Stimulated activated naive CD8-positive, alpha-beta T cell treated with anti-CD3 and anti-CD28 coated beads, Interleukin-15, Interleukin-2, amounts not matched to agents 100 U/mL and 50 U/mL, for 24 hours (primary cell): Measurements from ENCODE around the gene TRIM48.
"Not testable (repeated sequence)": the region's sequence is repeated elsewhere in the genome, so short reads cannot be mapped to it uniquely, and the experiment has no call there.

Experiments
- ATAC-seq: fragments of 150-1000 bp; cut with Tn5 transposase; one replicate; pipeline ENCODE4 v1.10.0; 2021
- DNase-seq: peaks from one replicate; pipeline ENCODE4 v3.0.0; 2021

TRIM48 gene, protein sequence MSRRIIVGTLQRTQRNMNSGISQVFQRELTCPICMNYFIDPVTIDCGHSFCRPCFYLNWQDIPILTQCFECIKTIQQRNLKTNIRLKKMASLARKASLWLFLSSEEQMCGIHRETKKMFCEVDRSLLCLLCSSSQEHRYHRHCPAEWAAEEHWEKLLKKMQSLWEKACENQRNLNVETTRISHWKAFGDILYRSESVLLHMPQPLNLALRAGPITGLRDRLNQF

DNA sequence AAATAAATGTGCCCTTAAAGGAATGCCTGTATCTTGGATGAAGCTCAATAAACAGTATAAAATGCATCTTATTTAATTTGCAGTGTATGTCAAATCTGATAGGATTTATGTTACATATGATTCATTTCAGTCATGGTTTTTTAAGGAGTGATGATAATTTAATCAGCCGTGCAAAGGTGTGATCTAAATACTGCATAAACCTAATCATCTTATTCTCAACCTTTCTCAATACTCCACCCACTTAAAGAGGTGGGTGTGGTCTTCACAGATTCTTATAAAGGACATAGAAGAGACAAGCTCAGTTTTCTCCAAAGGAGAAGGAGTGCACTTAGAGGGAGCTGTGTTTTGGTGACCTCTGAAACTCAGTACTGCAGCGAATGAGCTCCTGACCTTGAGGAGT, at the start of gene TRIM48:
TRIM48 (plus strand) TSS at position 301 of the 400 bp plus-strand sequence. CDS start 113 bp downstream, outside the sequence.
- ATAC-seq, DNase-seq: not testable (repeated sequence)

DNA sequence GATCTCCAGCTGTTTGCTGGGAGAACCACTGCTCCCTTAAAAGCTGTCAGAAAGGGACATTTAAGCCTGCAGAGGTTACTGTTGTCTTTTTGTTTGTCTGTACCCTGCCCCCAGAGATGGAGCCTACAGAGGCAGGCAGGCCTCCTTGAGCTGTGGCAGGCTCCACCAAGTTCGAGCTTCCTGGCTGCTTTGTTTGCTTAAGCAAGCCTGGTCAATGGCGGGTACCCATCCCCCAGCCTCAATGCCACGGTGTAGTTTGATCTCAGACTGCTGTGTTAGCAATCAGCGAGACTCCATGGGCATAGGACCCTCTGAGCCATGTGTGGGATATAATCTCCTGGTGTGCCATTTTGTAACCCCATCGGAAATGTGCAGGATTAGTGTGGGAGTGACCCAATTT, 23.6 kb upstream of the TRIM48 start:
- ATAC-seq, DNase-seq: not testable (repeated sequence)

DNA sequence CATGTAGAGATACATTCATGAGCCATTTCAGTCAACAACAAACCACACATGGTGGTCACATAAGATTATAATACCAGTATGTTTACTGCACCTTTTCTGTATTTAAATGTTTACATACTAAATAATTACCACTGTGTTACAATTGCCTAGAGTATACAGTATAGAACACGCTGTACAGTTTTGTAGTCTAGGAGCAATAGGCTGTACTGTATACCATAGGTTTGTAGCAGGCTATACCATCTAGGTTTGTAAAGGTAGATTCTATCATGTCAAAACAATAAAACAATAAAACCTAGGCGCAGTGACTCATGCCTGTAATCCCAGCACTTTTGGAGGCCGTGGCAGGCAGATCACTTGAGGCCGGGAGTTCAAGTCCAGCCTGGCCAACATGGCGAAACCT, 1.1 kb downstream of the TRIM48 start:
- ATAC-seq (no peak), DNase-seq (no peak)
